Lower lobe of right lung (tissue), 2 donors: ENCODE results near the gene TSTD1. TPM values are rescaled to one million over a fixed set of nuclear protein-coding genes. Genes with fewer than 3 reads are reported as not detected.

Experiments
- ATAC-seq, 2 donors: fragments of 200-7000 bp; cut with Tn5 transposase; one replicate each; pipeline ENCODE4 v1.9.1; 2020 to 2022; ENCODE audit warnings: mild to moderate bottlenecking in 2 of 2, moderate library complexity in 2 of 2
- DNase-seq: peaks from one replicate; pipeline ENCODE4 v3.0.0-alpha.2; 2020
- H3K27ac ChIP-seq: fragments of 200-600 bp; one replicate; pipeline ENCODE4 v1.8.0; 2022
- H3K27me3 ChIP-seq: fragments of 200-600 bp; one replicate; pipeline ENCODE4 v1.8.0; 2022; ENCODE audit warnings: low read depth
- H3K36me3 ChIP-seq: fragments of 200-600 bp; one replicate; pipeline ENCODE4 v1.8.0; 2022; ENCODE audit warnings: mild to moderate bottlenecking
- H3K4me1 ChIP-seq: fragments of 200-600 bp; one replicate; pipeline ENCODE4 v1.8.0; 2022
- H3K4me3 ChIP-seq: fragments of 200-600 bp; one replicate; pipeline ENCODE4 v1.8.0; 2022; ENCODE audit warnings: mild to moderate bottlenecking
- H3K9me3 ChIP-seq: fragments of 200-600 bp; one replicate; pipeline ENCODE4 v1.8.0; 2022
- intact Hi-C: fragments of 100-400 bp; cut with DNase I; formaldehyde crosslinking; loops from one replicate; pipeline ENCODE4 v1.11.0; 2022
- total RNA-seq: library from RNA; stranded (reverse); fragmentation: NEBNext Ultra II Directional; extraction: Animal tissue kit (Norgen Biotek cat#: 25700); gene quantifications from one replicate; pipeline ENCODE4 v1.2.1, GENCODE V29; 2021
- TF ChIP-seq, protein P1 (sequence below): fragments of 200-600 bp; IDR thresholded peaks from one replicate; pipeline ENCODE4 v1.8.0; 2022; ENCODE audit warnings: antibody characterized with exemption, mild to moderate bottlenecking
- donor health status: DM: no; HTN: yes; CAD: no; lungs with severe emphysema.

TSTD1 gene
- total RNA-seq, 1 donor from 2014 or later = 63.2 TPM

DNA sequence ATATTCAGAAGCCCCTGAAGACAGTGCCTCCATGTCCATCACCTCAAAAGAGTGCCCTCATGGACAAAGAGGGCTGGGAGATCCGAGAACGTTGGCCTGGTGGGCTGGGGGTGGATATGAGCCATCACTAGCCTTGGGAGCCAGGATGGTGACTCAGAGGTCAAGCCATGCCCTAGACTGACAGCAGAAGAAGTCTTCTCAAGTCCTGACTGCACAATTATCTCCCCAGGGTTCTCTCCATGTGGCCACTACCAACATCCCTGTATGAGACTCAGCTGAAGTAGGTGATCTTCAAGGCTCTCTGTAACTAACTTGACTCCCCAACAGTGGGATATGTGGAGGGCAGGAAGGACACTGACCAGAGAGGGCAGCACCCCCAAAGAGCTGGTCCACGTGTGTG is 14.1 kb upstream of the TSTD1 start:
- H3K36me3 ChIP-seq = peaks cover 67% of the 10 kb centered on the region
- no peaks in the 10 kb centered on the region for H3K27me3 ChIP-seq
- TF ChIP-seq, protein P1, sequence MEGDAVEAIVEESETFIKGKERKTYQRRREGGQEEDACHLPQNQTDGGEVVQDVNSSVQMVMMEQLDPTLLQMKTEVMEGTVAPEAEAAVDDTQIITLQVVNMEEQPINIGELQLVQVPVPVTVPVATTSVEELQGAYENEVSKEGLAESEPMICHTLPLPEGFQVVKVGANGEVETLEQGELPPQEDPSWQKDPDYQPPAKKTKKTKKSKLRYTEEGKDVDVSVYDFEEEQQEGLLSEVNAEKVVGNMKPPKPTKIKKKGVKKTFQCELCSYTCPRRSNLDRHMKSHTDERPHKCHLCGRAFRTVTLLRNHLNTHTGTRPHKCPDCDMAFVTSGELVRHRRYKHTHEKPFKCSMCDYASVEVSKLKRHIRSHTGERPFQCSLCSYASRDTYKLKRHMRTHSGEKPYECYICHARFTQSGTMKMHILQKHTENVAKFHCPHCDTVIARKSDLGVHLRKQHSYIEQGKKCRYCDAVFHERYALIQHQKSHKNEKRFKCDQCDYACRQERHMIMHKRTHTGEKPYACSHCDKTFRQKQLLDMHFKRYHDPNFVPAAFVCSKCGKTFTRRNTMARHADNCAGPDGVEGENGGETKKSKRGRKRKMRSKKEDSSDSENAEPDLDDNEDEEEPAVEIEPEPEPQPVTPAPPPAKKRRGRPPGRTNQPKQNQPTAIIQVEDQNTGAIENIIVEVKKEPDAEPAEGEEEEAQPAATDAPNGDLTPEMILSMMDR = no peak
- H3K4me1 ChIP-seq = peaks cover 4% of the 10 kb centered on the region
- DNase-seq (no peak), ATAC-seq (no peak)
- no peak overlapping the region for H3K27ac ChIP-seq
- no peak overlapping the region for H3K4me3 ChIP-seq
- intact Hi-C loops = no loop called here
- no peaks in the 10 kb centered on the region for H3K9me3 ChIP-seq

DNA sequence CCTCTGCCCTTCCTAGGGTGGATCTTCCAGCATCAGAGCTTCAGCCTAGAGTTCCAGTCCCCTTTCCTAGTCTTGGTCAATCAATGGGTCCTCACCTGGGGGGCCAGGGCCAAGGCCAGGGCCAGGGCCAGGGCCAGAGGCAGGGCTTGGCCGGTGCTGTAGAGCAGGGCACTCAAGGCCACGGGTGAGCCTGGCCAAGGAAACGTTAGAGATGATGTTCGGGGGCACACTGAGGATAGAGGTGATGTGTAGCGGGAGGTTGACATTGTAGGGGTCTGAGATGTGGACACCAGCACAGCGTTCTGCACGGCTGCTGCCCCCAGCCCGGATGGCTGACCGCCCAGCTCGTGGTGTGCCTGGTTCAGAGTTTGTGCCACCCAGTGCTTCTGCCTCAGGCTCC is 12.5 kb upstream of the TSTD1 start:
- no peaks in the 10 kb centered on the region for H3K27me3 ChIP-seq
- peaks cover 61% of the 10 kb centered on the region for H3K36me3 ChIP-seq
- no peak for DNase-seq
- TF ChIP-seq, protein P1 = no peak
- intact Hi-C loops = no loop called here
- peaks cover 11% of the 10 kb centered on the region for H3K4me1 ChIP-seq
- no peak overlapping the region for H3K27ac ChIP-seq
- H3K9me3 ChIP-seq = no peaks in the 10 kb centered on the region
- ATAC-seq = no peak
- no peak overlapping the region for H3K4me3 ChIP-seq

DNA sequence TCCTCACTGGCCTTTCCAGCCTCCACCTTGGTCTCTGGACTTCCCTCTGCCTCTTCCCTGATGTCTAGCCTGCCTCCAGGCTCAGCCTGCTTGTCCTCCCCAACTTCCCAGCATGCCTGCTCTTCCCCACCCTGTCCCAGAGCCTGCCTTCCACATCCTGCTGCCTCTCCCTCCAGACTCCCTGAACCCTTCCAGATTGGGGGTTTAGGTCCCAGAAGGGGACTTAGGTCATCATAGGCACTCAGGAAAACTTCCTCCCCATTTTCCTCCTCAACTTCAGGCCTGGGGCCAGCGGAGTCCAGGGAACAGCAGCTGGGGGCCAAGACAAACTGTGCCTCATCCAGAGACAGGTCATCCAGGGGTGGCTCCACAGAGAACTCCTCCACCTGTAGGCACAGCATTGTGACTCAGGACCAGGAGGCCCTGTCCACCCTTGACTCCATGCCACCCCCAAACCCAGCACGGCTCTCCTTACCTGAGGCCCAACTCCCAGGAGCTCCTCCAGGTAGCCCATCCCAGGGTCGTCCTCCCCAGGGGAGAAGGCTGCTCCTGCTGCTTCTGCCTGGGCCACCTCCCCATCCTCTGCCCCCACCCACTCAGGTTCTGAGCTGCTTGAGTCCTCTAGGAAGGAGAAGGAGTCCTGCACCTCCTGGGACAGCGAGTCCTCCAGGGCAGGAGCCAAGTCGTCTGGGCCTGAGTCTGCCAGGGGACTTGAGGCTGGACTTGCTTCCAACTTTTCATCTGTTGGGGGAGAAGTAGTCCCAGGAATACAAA is 10.4 kb upstream of the TSTD1 start:
- Histone ChIP-seq H3K27me3 (no peaks in the 10 kb centered on the region), H3K9me3 (no peaks in the 10 kb centered on the region), H3K27ac (no peak overlapping the region), H3K4me1 (peaks cover 17% of the 10 kb centered on the region), H3K36me3 (peaks cover 44% of the 10 kb centered on the region), H3K4me3 (no peak overlapping the region)
- DNase-seq = no peak
- TF ChIP-seq, protein P1 = no peak
- no peak for ATAC-seq
- intact Hi-C loops = no loop called here

DNA sequence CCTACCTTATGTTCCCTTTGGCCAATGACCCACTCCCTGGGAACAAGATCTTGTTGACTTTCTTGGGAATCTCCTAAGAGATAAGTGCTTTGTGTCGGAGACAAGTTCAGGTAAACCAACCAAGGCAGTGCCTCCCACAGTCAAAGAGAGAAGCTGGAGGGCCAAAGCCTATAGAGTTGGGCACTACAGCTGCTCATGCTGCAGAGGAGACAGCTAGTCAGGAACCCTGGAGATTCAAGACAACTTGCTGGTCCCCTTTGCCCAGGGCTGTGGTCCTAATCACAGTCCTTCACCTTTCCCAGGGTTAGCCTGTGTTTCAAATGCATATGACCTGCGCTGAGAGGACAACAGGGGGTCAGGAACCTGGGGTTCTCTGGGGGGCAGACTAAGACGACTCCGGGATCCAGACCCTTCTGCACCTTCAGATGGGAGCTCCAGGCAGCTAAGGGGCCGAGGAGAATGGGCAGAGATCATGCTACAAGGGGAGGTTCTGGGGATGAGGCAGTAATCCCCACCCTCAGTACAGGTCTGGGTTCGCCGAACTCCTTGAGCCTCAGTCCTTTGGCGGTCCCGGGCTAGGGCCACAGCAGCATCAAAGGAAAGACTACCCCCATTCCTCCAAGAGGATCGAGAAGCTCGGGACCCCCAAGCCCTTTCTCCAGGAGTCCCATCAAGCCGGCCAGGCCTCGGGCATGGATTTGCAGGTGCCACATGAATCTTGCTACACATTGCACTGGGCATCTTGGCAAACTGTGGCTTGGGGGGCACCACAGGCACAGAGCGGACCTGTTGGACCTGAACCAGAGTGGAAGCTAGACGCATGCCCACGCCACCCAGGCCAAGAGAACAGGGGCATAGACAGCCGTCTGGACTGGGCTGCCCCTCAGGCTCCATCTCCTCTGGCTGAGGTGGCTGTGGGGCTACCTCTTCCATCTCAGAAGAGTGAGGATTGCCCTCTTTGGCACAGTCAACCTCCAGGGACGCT is 9.0 kb upstream of the TSTD1 start:
- no peak overlapping the region for H3K4me3 ChIP-seq
- H3K4me1 ChIP-seq = peaks cover 26% of the 10 kb centered on the region
- ATAC-seq (no peak), DNase-seq (no peak)
- no peaks in the 10 kb centered on the region for H3K9me3 ChIP-seq
- no peaks in the 10 kb centered on the region for H3K27me3 ChIP-seq
- TF ChIP-seq, protein P1 = no peak
- H3K27ac ChIP-seq = peak overlapping the region; percentile 98
- peaks cover 40% of the 10 kb centered on the region for H3K36me3 ChIP-seq
- intact Hi-C loops = no loop called here

DNA sequence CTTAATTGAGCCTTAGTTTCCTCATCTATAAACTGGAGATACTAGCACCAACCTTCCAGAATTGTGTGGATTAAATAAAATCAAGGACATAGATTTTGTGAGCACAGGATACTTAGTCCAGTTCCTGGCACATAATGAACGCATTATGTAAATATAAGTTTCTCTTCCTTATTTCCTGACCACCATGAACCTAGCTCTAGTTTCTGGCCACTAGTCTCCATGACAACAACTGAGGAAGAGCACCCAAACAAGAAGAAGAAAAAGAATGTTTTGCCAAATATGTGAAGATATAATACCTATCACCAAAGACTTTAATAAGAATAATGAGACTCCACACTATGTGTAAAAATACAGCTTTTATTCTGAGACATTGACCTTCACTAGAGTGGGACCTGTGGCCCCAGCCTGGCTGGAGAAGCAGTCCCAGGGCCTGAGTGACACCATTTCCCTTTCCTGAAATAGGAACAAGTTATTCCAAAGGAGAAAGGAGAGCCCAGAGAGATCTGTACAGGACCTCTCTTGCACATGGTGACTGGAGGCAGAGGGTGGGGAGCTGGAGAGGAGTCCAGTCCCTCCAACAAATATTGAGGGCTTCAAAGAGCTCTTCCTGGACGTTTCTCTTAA is 8.0 kb upstream of the TSTD1 start:
- peak; percentile 11 to 25 for ATAC-seq
- Histone ChIP-seq H3K9me3 (no peaks in the 10 kb centered on the region), H3K4me1 (peaks cover 33% of the 10 kb centered on the region), H3K4me3 (peak overlapping the region; percentile 95), H3K36me3 (peaks cover 42% of the 10 kb centered on the region), H3K27ac (peak overlapping the region; percentile 98), H3K27me3 (no peaks in the 10 kb centered on the region)
- DNase-seq = no peak
- TF ChIP-seq, protein P1 = no peak
- intact Hi-C loops = no loop called here
